Caco-2 (cell line): ENCODE data around the gene CATSPERD. TPM values are rescaled to one million over a fixed set of nuclear protein-coding genes. Genes with fewer than 3 reads are reported as not detected.

Experiments
- BruUV-seq: library from RNA; stranded (reverse); fragments of 400-500 nt; replicated peaks from 2 replicates; lab custom pipeline; 2021; lab: Mats Ljungman, UMichigan
- CTCF ChIA-PET: fragments of 300-600 bp; sonication (Branson Sonifier 250); formaldehyde crosslinking; loops from one replicate; lab custom pipeline; 2022; ENCODE audit warnings: antibody characterized with exemption; lab: Charles Lee
- POLR2A ChIA-PET: fragments of 300-600 bp; sonication (Branson Sonifier 250); formaldehyde crosslinking; loops from one replicate; lab custom pipeline; 2022; ENCODE audit warnings: antibody characterized with exemption; lab: Charles Lee
- DNase-seq, 2 experiments: peaks; one replicate each; pipeline versions ENCODE4 v3.0.0 to v3.0.0-alpha.2; 2020 to 2022
- H3K27me3 ChIP-seq: replicated peaks from 2 replicates; pipeline ENCODE4 v1.6.0; 2011; ENCODE audit warnings: low read length; ENCODE audit not compliant: control insufficient read depth, insufficient read depth
- H3K36me3 ChIP-seq: 2 replicates; pipeline ENCODE4 v1.5.1; 2011; ENCODE audit warnings: low read length; ENCODE audit not compliant: control insufficient read depth, insufficient read depth
- H3K4me1 ChIP-seq: fragments of 250-450 bp; sonication (Bioruptor Pico); 2 replicates; pipeline ENCODE4 v1.5.1; 2020; ENCODE audit warnings: mild to moderate bottlenecking
- H3K4me3 ChIP-seq: 2 replicates; pipeline ENCODE4 v1.5.1; 2011; ENCODE audit warnings: low read depth, mild to moderate bottlenecking, control low read depth, low read length
- H3K9me3 ChIP-seq: fragments of 250-450 bp; sonication (Bioruptor Pico); 2 replicates; pipeline ENCODE4 v1.5.1; 2020; ENCODE audit warnings: mild to moderate bottlenecking, moderate library complexity
- H3K27ac Mint-ChIP-seq: one replicate; pipeline ENCODE4 v1.8.0; 2022; ENCODE audit warnings: mixed read lengths; ENCODE audit not compliant: unreplicated experiment
- H3K27me3 Mint-ChIP-seq: one replicate; pipeline ENCODE4 v1.8.0; 2022; ENCODE audit warnings: mixed read lengths; ENCODE audit not compliant: insufficient read depth, unreplicated experiment
- H3K36me3 Mint-ChIP-seq: one replicate; pipeline ENCODE4 v1.8.0; 2022; ENCODE audit warnings: mild to moderate bottlenecking, mixed read lengths; ENCODE audit not compliant: insufficient read depth, unreplicated experiment
- H3K4me1 Mint-ChIP-seq: one replicate; pipeline ENCODE4 v1.8.0; 2022; ENCODE audit warnings: low read depth, mixed read lengths; ENCODE audit not compliant: unreplicated experiment
- H3K4me3 Mint-ChIP-seq: one replicate; pipeline ENCODE4 v1.8.0; 2022; ENCODE audit warnings: mild to moderate bottlenecking, moderate library complexity, mixed read lengths; ENCODE audit not compliant: unreplicated experiment
- H3K9me3 Mint-ChIP-seq: one replicate; pipeline ENCODE4 v1.8.0; 2022; ENCODE audit warnings: mixed read lengths; ENCODE audit not compliant: unreplicated experiment
- CTCF ChIP-seq, 2 experiments: fragments of 200-600 bp in 1 of 2; IDR thresholded peaks; 1 replicate in 1 of 2; 2 replicates in 1 of 2; pipeline versions ENCODE4 v1.5.1 to v1.8.0; 2011 to 2022; ENCODE audit warnings: antibody characterized with exemption in 1 of 2, control low read depth in 1 of 2, inconsistent platforms in 1 of 2, low read depth in 1 of 2, low read length in 1 of 2, mild to moderate bottlenecking in 1 of 2, moderate library complexity in 1 of 2; ENCODE audit not compliant: insufficient read depth in 1 of 2, severe bottlenecking in 1 of 2, unreplicated experiment in 1 of 2
- intact Hi-C: fragments of 100-400 bp; cut with micrococcal nuclease; formaldehyde crosslinking; loops from one replicate; pipeline ENCODE4 v1.10.0; 2022; ENCODE audit not compliant: unreplicated experiment
- total RNA-seq: library from RNA; stranded (reverse); gene quantifications from 2 replicates; pipeline ENCODE4 v1.2.3, GENCODE V29; 2022

Gene CATSPERD
- total RNA-seq, 1 experiment from 2014 or later, result not detected

GRCh38 chr19:5827891-5828660 is 107.6 kb downstream of the CATSPERD start:
- no peaks in the 10 kb centered on the region for H3K27me3 Mint-ChIP-seq
- peaks cover 7% of the 10 kb centered on the region for H3K4me1 Mint-ChIP-seq
- no peaks in the 10 kb centered on the region for H3K9me3 Mint-ChIP-seq
- intact Hi-C loops, result loop anchor here (5.0 kb wide), 1 partner anchor 74 kb away; the partner anchor contains the start of genes NDUFA11 and VMAC
- Histone ChIP-seq H3K4me1 (peaks cover 5% of the 10 kb centered on the region; the same call in 1 of the 2 replicates), H3K4me3 (peak overlapping the region; percentile 88), H3K36me3 (no peaks in the 10 kb centered on the region), H3K9me3 (no peaks in the 10 kb centered on the region), H3K27me3 (no peaks in the 10 kb centered on the region)
- peak; percentile 95 to 97 for DNase-seq
- no TSS peak for BruUV-seq
- peak overlapping the region; percentile 80 for H3K27ac Mint-ChIP-seq
- no peak for TF ChIP-seq CTCF (IDR thresholded peaks at IDR 0.05; ENCODE audit: insufficient read depth in 1 of 2, low read depth in 1 of 2, low read length in 1 of 2, severe bottlenecking in 1 of 2, unreplicated experiment in 1 of 2)
- ChIA-PET CTCF (interaction anchor here (0.5 to 2.8 kb wide), 5 partner anchors 19 to 512 kb away, joined by 3 to 39 read pairs (median 5); partner anchors contain the start of genes NDUFA11 and VMAC), POLR2A (interaction anchor here (0.5 to 1.5 kb wide), 8 partner anchors 13 to 391 kb away, joined by 3 to 27 read pairs (median 5); partner anchors contain the start of genes CATSPERD, LONP1, NDUFA11 and VMAC)
- H3K36me3 Mint-ChIP-seq, result peaks cover 12% of the 10 kb centered on the region
- H3K4me3 Mint-ChIP-seq, result peak overlapping the region; percentile 88

Other genes starting within 250 kb of the CATSPERD start
- 3.8 and 4.1 TPM in 2 replicates for gene TINCR, start 152.7 kb upstream of the CATSPERD start, total RNA-seq
- 81.3 and 104 TPM in 2 replicates for gene SAFB2, start 97.9 kb upstream of the CATSPERD start, total RNA-seq
- gene SAFB, start 97.6 kb upstream of the CATSPERD start, total RNA-seq, result 120 and 132 TPM in 2 replicates
- 43.1 and 44.0 TPM in 2 replicates for gene MICOS13, start 40.1 kb upstream of the CATSPERD start, total RNA-seq
- 2.4 and 3.1 TPM in 2 replicates for gene HSD11B1L, start 39.6 kb upstream of the CATSPERD start, total RNA-seq
- gene RPL36, start 30.3 kb upstream of the CATSPERD start, total RNA-seq, result 951 and 1,003 TPM in 2 replicates
- gene LONP1, start 491 bp upstream of the CATSPERD start, total RNA-seq, result 174 and 208 TPM in 2 replicates
- gene PRR22, start 64.1 kb downstream of the CATSPERD start, total RNA-seq, result 7.1 TPM in 2 replicates
- 73.3 and 75.4 TPM in 2 replicates for gene DUS3L, start 70.5 kb downstream of the CATSPERD start, total RNA-seq
- 2.6 and 3.9 TPM in 2 replicates for gene NRTN, start 84.4 kb downstream of the CATSPERD start, total RNA-seq
- gene FUT6, start 119.1 kb downstream of the CATSPERD start, total RNA-seq, result not detected in 2 replicates
- 0.26 and 0.34 TPM in 2 replicates for gene FUT3, start 130.8 kb downstream of the CATSPERD start, total RNA-seq
- gene FUT5, start 149.9 kb downstream of the CATSPERD start, total RNA-seq, result not detected in 2 replicates
- 272 and 274 TPM in 2 replicates for gene NDUFA11, start 183.2 kb downstream of the CATSPERD start, total RNA-seq
- gene VMAC, start 184.2 kb downstream of the CATSPERD start, total RNA-seq, result 4.7 and 4.8 TPM in 2 replicates
- gene CAPS, start 193.6 kb downstream of the CATSPERD start, total RNA-seq, result 5.8 and 7.2 TPM in 2 replicates